ENCODE data around the gene CEL.

GRCh38 chr9:133113163-133113948, 51.6 kb downstream of the CEL start:
- TF ChIP-seq, protein P1, sequence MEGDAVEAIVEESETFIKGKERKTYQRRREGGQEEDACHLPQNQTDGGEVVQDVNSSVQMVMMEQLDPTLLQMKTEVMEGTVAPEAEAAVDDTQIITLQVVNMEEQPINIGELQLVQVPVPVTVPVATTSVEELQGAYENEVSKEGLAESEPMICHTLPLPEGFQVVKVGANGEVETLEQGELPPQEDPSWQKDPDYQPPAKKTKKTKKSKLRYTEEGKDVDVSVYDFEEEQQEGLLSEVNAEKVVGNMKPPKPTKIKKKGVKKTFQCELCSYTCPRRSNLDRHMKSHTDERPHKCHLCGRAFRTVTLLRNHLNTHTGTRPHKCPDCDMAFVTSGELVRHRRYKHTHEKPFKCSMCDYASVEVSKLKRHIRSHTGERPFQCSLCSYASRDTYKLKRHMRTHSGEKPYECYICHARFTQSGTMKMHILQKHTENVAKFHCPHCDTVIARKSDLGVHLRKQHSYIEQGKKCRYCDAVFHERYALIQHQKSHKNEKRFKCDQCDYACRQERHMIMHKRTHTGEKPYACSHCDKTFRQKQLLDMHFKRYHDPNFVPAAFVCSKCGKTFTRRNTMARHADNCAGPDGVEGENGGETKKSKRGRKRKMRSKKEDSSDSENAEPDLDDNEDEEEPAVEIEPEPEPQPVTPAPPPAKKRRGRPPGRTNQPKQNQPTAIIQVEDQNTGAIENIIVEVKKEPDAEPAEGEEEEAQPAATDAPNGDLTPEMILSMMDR (IDR thresholded peaks at IDR 0.05; ENCODE audit: insufficient read depth, low read depth, low read length), result no peak
- TF ChIP-seq EZH2 (IDR thresholded peaks at IDR 0.05; ENCODE audit: insufficient read depth, low read length), result no peak
